HG02623 (cell line): Measurements from ENCODE around the gene RFX4.
A peak's percentile ranks its signal among the peaks of the same experiment; 100 is the strongest.

Experiments used
- ATAC-seq: cut with Tn5 transposase; IDR thresholded peaks from one replicate; pipeline ENCODE4 v1.9.1; 2021; ENCODE audit warnings: moderate library complexity; ENCODE audit not compliant: unreplicated experiment

Gene RFX4

GRCh38 chr12:106758349-106759110, 175.7 kb downstream of the RFX4 start:
- no peak for ATAC-seq

- no peak for ATAC-seq
Measured at GRCh38 chr12:106759526-106760183, 176.9 kb downstream of the RFX4 start.

GRCh38 chr12:106760184-106760531, 177.4 kb downstream of the RFX4 start:
- peak; percentile 98 for ATAC-seq

- no peak for ATAC-seq
Measured at GRCh38 chr12:106764220-106764619, 181.4 kb downstream of the RFX4 start.

- no peak for ATAC-seq
Measured at GRCh38 chr12:106764738-106765137, 181.9 kb downstream of the RFX4 start.

- no peak for ATAC-seq
Measured at GRCh38 chr12:106766393-106766826, 183.6 kb downstream of the RFX4 start.

- no peak for ATAC-seq
Measured at GRCh38 chr12:106767206-106767605, 184.4 kb downstream of the RFX4 start.

GRCh38 chr12:106767954-106768822, 185.4 kb downstream of the RFX4 start:
- no peak for ATAC-seq

- no peak for ATAC-seq
Measured at GRCh38 chr12:106769078-106769477, 186.3 kb downstream of the RFX4 start.

GRCh38 chr12:106769546-106769945, 186.7 kb downstream of the RFX4 start:
- ATAC-seq: no peak

GRCh38 chr12:106771425-106771824, 188.6 kb downstream of the RFX4 start:
- ATAC-seq: no peak

- no peak for ATAC-seq
Measured at GRCh38 chr12:106773286-106774004, 190.6 kb downstream of the RFX4 start.

- peak; percentile 86 for ATAC-seq
Measured at GRCh38 chr12:106774005-106774807, 191.4 kb downstream of the RFX4 start, which contains the start of gene RIC8B. RIC8B (plus strand) TSS chr12:106774682; CDS start chr12:106774746, 64 bp downstream.

GRCh38 chr12:106774808-106775524, 192.2 kb downstream of the RFX4 start:
- ATAC-seq: no peak

- ATAC-seq: no peak
Measured at GRCh38 chr12:106776897-106777296, 194.1 kb downstream of the RFX4 start.

- no peak for ATAC-seq
Measured at GRCh38 chr12:106780010-106780631, 197.3 kb downstream of the RFX4 start.

- ATAC-seq: no peak
Measured at GRCh38 chr12:106782619-106783018, 199.8 kb downstream of the RFX4 start.

- no peak for ATAC-seq
Measured at GRCh38 chr12:106783515-106783914, 200.7 kb downstream of the RFX4 start.

- ATAC-seq: no peak
Measured at GRCh38 chr12:106790020-106790419, 207.2 kb downstream of the RFX4 start.
